ENCODE results near the gene ABCA3. TPM values are rescaled to one million over a fixed set of nuclear protein-coding genes. Genes with fewer than 3 reads are reported as not detected.

The ABCA3 gene
- total RNA-seq, 1 donor from 2014 or later, result 39.0 TPM

GRCh38 chr16:2361129-2361528 lies 20.6 kb upstream of the ABCA3 start:
- no peak for ATAC-seq
- intact Hi-C loops (cut with DNase I), result no loop called here

GRCh38 chr16:2359919-2360318 lies 19.4 kb upstream of the ABCA3 start:
- DNase-seq (ENCODE audit: low spot score) (no peak), ATAC-seq (no peak)
- intact Hi-C loops (cut with DNase I), result no loop called here

More at GRCh38 chr16:2361129-2361528, 20.6 kb upstream of the ABCA3 start:
- no peak for DNase-seq (ENCODE audit: low spot score)

GRCh38 chr16:2358811-2359210 lies 18.3 kb upstream of the ABCA3 start:
- ATAC-seq, result no peak
- intact Hi-C loops (cut with DNase I), result no loop called here
- no peak for DNase-seq (ENCODE audit: low spot score)

GRCh38 chr16:2357331-2357730 lies 16.8 kb upstream of the ABCA3 start:
- intact Hi-C loops (cut with DNase I), result no loop called here
- DNase-seq (ENCODE audit: low spot score) (no peak), ATAC-seq (no peak)

- intact Hi-C loops (cut with DNase I), result no loop called here
- ATAC-seq, result no peak
- DNase-seq (ENCODE audit: low spot score), result no peak
Observed at GRCh38 chr16:2350500-2350899, 10.0 kb upstream of the ABCA3 start.

- no peak for ATAC-seq
- intact Hi-C loops (cut with DNase I), result loop anchor here (5.0 kb wide), 1 partner anchor 159 kb away; no protein-coding TSS in a partner anchor
- DNase-seq (ENCODE audit: low spot score), result no peak
Observed at GRCh38 chr16:2343211-2343610, 2.7 kb upstream of the ABCA3 start.

- intact Hi-C loops (cut with DNase I), result loop anchor here (5.0 kb wide), 1 partner anchor 161 kb away; no protein-coding TSS in a partner anchor
- DNase-seq (ENCODE audit: low spot score) (peak; percentile 74), ATAC-seq (peak; percentile 7)
Observed at GRCh38 chr16:2341456-2342447, 1.2 kb upstream of the ABCA3 start.

GRCh38 chr16:2339521-2340484 lies 725 bp downstream of the ABCA3 start:
- intact Hi-C loops (cut with DNase I), result loop anchor here (5.0 kb wide), 1 partner anchor 162 kb away; no protein-coding TSS in a partner anchor
- ATAC-seq (peak; percentile 8), DNase-seq (ENCODE audit: low spot score) (peak; percentile 79)

- intact Hi-C loops (cut with DNase I), result no loop called here
- ATAC-seq (no peak), DNase-seq (ENCODE audit: low spot score) (no peak)
Observed at GRCh38 chr16:2337431-2338296, 2.9 kb downstream of the ABCA3 start.

GRCh38 chr16:2335286-2335895 lies 5.1 kb downstream of the ABCA3 start:
- ATAC-seq, result no peak
- DNase-seq (ENCODE audit: low spot score), result no peak
- intact Hi-C loops (cut with DNase I), result no loop called here

- intact Hi-C loops (cut with DNase I), result no loop called here
- no peak for DNase-seq (ENCODE audit: low spot score)
- ATAC-seq, result no peak
Observed at GRCh38 chr16:2333772-2334379, 6.7 kb downstream of the ABCA3 start.

- ATAC-seq, result no peak
- intact Hi-C loops (cut with DNase I), result no loop called here
Observed at GRCh38 chr16:2333231-2333630, 7.3 kb downstream of the ABCA3 start.

GRCh38 chr16:2331931-2332267 lies 8.6 kb downstream of the ABCA3 start:
- no peak for DNase-seq (ENCODE audit: low spot score)
- intact Hi-C loops (cut with DNase I), result no loop called here
- no peak for ATAC-seq

More at GRCh38 chr16:2333231-2333630, 7.3 kb downstream of the ABCA3 start:
- no peak for DNase-seq (ENCODE audit: low spot score)

- intact Hi-C loops (cut with DNase I), result no loop called here
Observed at GRCh38 chr16:2331199-2331930, 9.2 kb downstream of the ABCA3 start.

GRCh38 chr16:2329532-2329931 lies 11.0 kb downstream of the ABCA3 start:
- DNase-seq (ENCODE audit: low spot score) (no peak), ATAC-seq (no peak)
- intact Hi-C loops (cut with DNase I), result no loop called here

More at GRCh38 chr16:2331199-2331930, 9.2 kb downstream of the ABCA3 start:
- no peak for DNase-seq (ENCODE audit: low spot score)
- ATAC-seq, result no peak

GRCh38 chr16:2328428-2328827 lies 12.1 kb downstream of the ABCA3 start:
- no peak for DNase-seq (ENCODE audit: low spot score)
- no peak for ATAC-seq
- intact Hi-C loops (cut with DNase I), result no loop called here

GRCh38 chr16:2326191-2326590 lies 14.3 kb downstream of the ABCA3 start:
- intact Hi-C loops (cut with DNase I), result no loop called here
- no peak for ATAC-seq
- no peak for DNase-seq (ENCODE audit: low spot score)
